GM19395 (cell line): ENCODE measurements around the gene TLE1.

Experiments
- ATAC-seq: cut with Tn5 transposase; IDR thresholded peaks from one replicate; pipeline ENCODE4 v1.9.1; 2021; ENCODE audit warnings: mild to moderate bottlenecking, moderate library complexity; ENCODE audit not compliant: unreplicated experiment

Gene TLE1

GRCh38 chr9:81552581-81552991 lies 136.8 kb downstream of the TLE1 start:
- no peak for ATAC-seq

- no peak for ATAC-seq
Measured at GRCh38 chr9:81550207-81550583, 139.2 kb downstream of the TLE1 start.

DNA sequence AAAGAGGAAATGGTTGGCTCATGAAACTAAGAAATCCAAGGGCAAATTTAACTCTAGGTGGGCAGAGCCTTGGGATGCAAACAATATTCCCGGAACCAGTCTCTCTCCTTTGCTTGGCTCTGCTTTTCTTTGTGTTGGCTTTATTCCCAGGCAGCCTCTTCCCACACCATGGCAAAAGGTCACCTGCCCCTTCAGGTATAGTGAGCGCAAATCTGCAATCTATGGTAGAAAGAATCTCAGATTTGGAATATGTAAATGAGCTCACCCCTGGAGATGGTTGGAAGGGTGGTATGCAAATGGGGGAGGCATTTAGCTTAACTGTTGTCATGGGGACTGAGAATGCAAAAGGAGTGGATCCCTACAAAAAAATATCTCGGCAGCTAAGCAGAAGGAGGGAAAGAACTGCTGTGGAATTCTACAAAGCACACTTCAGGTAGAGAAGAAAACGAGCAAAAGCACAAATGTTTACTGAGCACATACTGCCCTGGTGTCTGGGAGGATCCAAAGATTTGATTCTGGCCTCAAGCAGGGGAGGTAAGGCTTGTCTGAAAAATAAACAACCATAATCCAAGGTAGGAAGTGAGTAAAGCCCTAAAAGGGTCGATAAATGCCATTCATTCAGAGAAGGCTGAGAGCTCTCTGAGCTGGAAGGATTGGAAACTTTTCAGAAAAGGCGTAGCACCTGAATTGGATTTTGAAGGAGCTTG lies 139.7 kb downstream of the TLE1 start:
- ATAC-seq, result no peak

DNA sequence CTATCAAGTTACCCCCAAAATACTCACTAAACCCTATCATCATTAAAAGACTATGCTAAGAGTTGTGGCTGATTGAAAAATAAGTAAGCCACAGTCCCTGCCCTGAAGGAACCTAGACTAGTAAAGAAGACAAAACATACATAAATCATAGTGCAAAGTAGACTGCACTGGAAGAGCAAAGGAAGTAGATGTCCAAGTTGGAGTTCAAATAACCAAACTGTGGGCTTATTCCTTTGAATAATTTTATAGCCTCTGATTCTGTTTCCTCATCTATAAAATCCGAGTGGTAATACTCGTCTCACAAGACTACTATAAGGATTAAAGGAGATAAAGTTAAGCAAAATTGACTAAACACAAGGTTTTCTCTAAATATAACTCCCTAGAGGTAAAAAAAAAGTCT lies 140.4 kb downstream of the TLE1 start:
- no peak for ATAC-seq

DNA sequence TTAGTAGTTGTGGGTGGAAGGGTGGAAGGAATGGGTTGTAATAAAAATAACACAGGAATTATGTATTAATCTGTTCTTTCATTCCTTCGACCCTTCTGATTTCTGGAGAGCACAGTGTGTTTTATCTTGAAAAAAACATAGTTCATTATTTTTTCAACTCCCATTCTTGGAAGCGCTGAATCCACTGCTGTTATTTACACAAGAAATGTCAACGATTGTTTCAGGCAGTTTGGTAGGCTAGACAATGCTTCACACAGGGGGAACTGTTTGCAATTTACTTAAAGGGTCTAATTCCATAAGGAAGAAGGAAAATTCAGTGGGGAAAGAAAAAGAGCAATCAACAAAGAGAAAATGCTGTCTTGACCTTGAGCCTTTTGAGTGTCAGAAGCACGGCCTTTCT lies 142.9 kb downstream of the TLE1 start:
- ATAC-seq, result no peak

- no peak for ATAC-seq
Measured at GRCh38 chr9:81543695-81544094, 145.7 kb downstream of the TLE1 start.

DNA sequence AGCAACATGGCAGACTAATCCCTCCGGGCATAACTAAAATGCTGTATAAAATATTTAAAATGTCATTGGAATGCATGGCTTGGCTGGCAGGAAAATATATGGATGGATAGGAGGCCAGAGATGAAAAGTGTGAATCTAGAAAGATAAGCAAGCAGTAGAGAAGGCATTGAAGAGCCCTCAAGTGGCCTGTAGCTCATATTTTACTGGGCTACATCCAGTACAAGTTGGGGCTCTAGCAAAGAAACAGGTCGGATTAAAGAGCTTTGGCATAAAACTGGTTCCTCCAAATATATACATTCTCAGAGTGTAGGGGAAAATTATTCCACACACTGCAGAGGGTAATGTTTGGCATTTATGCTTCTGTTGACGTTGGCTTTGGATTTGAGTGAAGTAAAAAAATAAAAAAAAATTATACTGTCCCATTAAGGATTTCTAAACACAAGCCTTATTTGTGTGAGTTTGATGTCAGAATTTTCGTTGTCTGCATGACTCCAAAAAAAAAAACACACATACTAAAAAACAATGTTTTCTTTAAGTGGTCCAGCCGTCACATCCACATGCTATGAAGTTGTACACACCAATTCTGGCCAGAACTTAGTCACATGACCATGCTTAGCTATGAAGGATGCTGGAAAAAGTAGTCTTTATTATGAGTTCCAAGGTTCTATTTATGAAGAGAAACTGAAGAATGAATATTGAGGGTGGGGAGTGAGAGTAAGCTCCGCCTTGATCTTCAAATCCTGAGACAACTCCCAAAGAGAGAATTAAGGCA lies 147.0 kb downstream of the TLE1 start:
- ATAC-seq, result no peak

GRCh38 chr9:81540142-81540710 lies 149.1 kb downstream of the TLE1 start:
- no peak for ATAC-seq

GRCh38 chr9:81539317-81539716 lies 150.0 kb downstream of the TLE1 start:
- no peak for ATAC-seq

DNA sequence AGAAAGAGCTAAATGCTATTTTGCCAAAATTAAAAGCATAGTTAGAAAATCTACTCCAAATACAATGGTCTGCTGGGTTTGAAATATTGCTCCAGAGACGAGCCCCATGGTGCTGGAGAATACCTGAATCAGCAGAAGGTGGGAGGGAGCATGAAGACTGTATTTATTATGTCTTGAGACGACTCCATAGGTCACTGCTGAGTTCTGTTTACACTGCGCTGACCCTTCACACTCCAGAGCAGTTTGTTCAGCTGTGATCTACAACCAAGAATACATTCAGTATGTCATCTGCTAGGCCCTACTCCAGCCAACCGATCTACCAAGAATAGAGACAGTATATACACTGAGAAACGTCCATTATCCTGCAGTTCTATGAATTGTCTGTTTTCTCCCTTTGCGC lies 150.5 kb downstream of the TLE1 start:
- ATAC-seq, result no peak

DNA sequence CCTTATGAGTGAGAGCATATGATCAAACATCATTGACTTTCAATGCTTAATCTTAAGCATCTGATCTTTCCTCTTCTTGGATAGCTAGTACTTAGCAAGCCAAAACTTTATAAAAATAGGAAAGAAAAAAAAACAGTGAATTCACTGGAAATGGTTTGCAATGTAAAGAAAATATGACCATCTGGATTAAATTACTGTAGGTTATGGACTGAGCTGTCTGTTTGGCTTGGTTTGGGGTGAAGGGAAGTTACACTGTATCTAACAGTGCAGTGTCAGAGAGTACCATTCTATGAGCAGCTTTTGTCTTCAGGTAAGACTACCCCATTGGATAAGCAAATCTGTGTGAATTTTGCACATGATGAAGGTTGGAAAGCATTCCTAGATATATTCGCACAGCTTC lies 151.4 kb downstream of the TLE1 start:
- no peak for ATAC-seq

- ATAC-seq, result no peak
Measured at GRCh38 chr9:81536242-81537025, 152.9 kb downstream of the TLE1 start.

DNA sequence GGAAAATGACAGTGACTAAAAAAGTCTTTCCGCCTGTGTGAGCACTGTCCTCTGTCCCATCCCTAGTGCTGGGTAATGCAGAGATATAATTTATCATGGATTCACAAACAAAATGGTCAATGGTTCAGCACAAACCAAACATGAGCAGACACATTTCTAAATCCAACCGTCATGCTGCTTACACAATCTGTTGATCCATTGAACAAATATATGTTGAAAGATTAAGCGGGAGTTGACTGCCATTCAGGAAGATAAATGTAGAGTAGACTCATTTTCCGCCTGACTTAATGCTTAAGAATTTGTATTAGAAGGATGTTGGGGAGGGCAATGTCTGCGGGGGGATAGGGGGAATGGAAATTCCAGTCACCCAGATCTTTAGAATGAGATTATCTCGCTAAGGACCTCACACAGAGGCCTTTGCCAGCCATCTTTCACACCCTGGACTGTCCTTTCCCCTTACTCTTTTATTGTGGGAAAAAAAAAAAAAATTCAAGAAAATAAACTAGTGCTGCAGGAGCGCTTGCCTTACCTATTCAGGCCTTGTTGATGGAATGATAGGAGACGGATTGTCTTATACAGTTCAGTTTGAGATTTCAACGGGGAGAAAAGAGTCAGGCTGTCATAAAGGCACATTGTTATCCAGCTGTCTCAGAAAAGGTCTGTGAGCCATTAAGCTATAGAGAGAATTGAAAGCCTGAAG lies 153.7 kb downstream of the TLE1 start:
- no peak for ATAC-seq

GRCh38 chr9:81534138-81534875 lies 155.0 kb downstream of the TLE1 start:
- no peak for ATAC-seq
